Measurements from ENCODE around the gene CEP250.

The CEP250 gene

GRCh38 chr20:35468671-35469334, 13.4 kb downstream of the CEP250 start:
- no peak overlapping the region for H3K27ac ChIP-seq (replicated peaks)
- DNase-seq (ENCODE audit: low read depth in 1 of 2, low spot score in 1 of 2): no peak
- H3K27me3 ChIP-seq (ENCODE audit: insufficient read depth, poor library complexity, severe bottlenecking): no peaks in the 10 kb centered on the region
- H3K4me3 ChIP-seq (replicated peaks; ENCODE audit: insufficient read depth, low read length): no peak overlapping the region
- TF ChIP-seq CTCF (IDR thresholded peaks at IDR 0.05; ENCODE audit: insufficient read depth, low read length) (no peak), POLR2AphosphoS5 (IDR thresholded peaks at IDR 0.05; ENCODE audit: low read depth) (no peak), REST (IDR thresholded peaks at IDR 0.05; ENCODE audit: insufficient replicate concordance, low read depth) (no peak), SPI1 (IDR thresholded peaks at IDR 0.05; ENCODE audit: borderline replicate concordance, low read depth) (no peak), GABPA (IDR thresholded peaks at IDR 0.05; ENCODE audit: low read depth) (no peak)

DNA sequence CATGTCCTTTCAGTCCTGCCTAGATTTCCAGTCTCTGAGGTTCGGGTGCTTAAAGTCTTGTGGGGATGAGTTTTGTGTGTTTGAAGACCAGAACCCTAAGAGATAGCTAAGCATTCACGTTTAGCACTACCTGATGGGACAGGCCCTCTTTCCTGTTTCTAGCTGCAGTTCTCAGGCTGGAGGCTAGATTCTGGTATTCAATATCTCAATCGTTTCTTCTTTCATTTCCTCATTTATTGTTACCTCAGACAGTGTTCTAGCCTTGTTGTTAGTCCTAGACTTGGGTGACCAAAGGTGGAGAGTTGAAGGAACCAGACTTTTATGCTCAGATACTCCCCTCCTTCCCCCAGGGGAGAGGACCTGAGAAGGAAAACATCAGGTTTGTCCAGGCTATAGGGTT, 16.8 kb downstream of the CEP250 start:
- Histone ChIP-seq H3K4me3 (replicated peaks; ENCODE audit: insufficient read depth, low read length) (no peak overlapping the region), H3K27me3 (ENCODE audit: insufficient read depth, poor library complexity, severe bottlenecking) (no peaks in the 10 kb centered on the region), H3K27ac (replicated peaks) (no peak overlapping the region)
- no peak for TF ChIP-seq SPI1 (IDR thresholded peaks at IDR 0.05; ENCODE audit: borderline replicate concordance, low read depth)
- TF ChIP-seq REST (IDR thresholded peaks at IDR 0.05; ENCODE audit: insufficient replicate concordance, low read depth): no peak
- TF ChIP-seq POLR2AphosphoS5 (IDR thresholded peaks at IDR 0.05; ENCODE audit: low read depth): no peak
- no peak for DNase-seq (ENCODE audit: low read depth in 1 of 2, low spot score in 1 of 2)

- no peak overlapping the region for H3K4me3 ChIP-seq (replicated peaks; ENCODE audit: insufficient read depth, low read length)
- DNase-seq (ENCODE audit: low read depth in 1 of 2, low spot score in 1 of 2): no peak
- TF ChIP-seq POLR2AphosphoS5 (IDR thresholded peaks at IDR 0.05; ENCODE audit: low read depth): no peak
- no peak for TF ChIP-seq SPI1 (IDR thresholded peaks at IDR 0.05; ENCODE audit: borderline replicate concordance, low read depth)
- TF ChIP-seq REST (IDR thresholded peaks at IDR 0.05; ENCODE audit: insufficient replicate concordance, low read depth): no peak
- no peak for TF ChIP-seq CTCF (IDR thresholded peaks at IDR 0.05; ENCODE audit: insufficient read depth, low read length)
- no peak for TF ChIP-seq GABPA (IDR thresholded peaks at IDR 0.05; ENCODE audit: low read depth)
- H3K27ac ChIP-seq (replicated peaks): no peak overlapping the region
- H3K27me3 ChIP-seq (ENCODE audit: insufficient read depth, poor library complexity, severe bottlenecking): no peaks in the 10 kb centered on the region
Observed at GRCh38 chr20:35473684-35474083, 18.3 kb downstream of the CEP250 start.

Measured in HL-60 (cell line).